Measurements from ENCODE around the gene CIT. TPM values are rescaled to one million over a fixed set of nuclear protein-coding genes. Genes with fewer than 3 reads are reported as not detected.

CIT gene
- total and polyA plus RNA-seq, 9 donors: 0.39 to 3.6 (median 1.7) TPM

GRCh38 chr12:119791453-119791852 is 85.7 kb downstream of the CIT start:
- no peak overlapping the region for H3K4me3 ChIP-seq
- WGBS, 3 donors: 33 to 60% (median 41%) methylated on average over 9 of the region's 9 CpGs
- no peak for DNase-seq
- no peaks in the 10 kb centered on the region for H3K4me1 ChIP-seq (ENCODE audit: insufficient read depth)
- no peaks in the 10 kb centered on the region for H3K27me3 ChIP-seq
- no peaks in the 10 kb centered on the region for H3K9me3 ChIP-seq
- H3K27ac ChIP-seq: no peak overlapping the region
- TF ChIP-seq EP300 (IDR thresholded peaks at IDR 0.05) (no peak), POLR2A (IDR thresholded peaks at IDR 0.05) (no peak), CTCF (IDR thresholded peaks at IDR 0.05) (no peak)
- H3K36me3 ChIP-seq: no peaks in the 10 kb centered on the region
- intact Hi-C loops (cut with DNase I): no loop called here

GRCh38 chr12:119788786-119789185 is 88.3 kb downstream of the CIT start:
- 93 to 97% (median 95%) methylated on average over 1 of the region's 1 CpG for WGBS, 3 donors
- no peak for DNase-seq
- no peak overlapping the region for H3K27ac ChIP-seq
- TF ChIP-seq POLR2A (IDR thresholded peaks at IDR 0.05) (no peak), CTCF (IDR thresholded peaks at IDR 0.05) (no peak), EP300 (IDR thresholded peaks at IDR 0.05) (no peak)
- H3K9me3 ChIP-seq: no peaks in the 10 kb centered on the region
- intact Hi-C loops (cut with DNase I): no loop called here
- no peaks in the 10 kb centered on the region for H3K27me3 ChIP-seq
- no peaks in the 10 kb centered on the region for H3K4me1 ChIP-seq (ENCODE audit: insufficient read depth)
- no peak overlapping the region for H3K4me3 ChIP-seq
- H3K36me3 ChIP-seq: no peaks in the 10 kb centered on the region

- intact Hi-C loops (cut with DNase I): no loop called here
- no peaks in the 10 kb centered on the region for H3K27me3 ChIP-seq
- H3K4me3 ChIP-seq: no peak overlapping the region
- H3K36me3 ChIP-seq: no peaks in the 10 kb centered on the region
- TF ChIP-seq EP300 (IDR thresholded peaks at IDR 0.05) (no peak), CTCF (IDR thresholded peaks at IDR 0.05) (no peak), POLR2A (IDR thresholded peaks at IDR 0.05) (no peak)
- 94 to 98% (median 96%) methylated on average over 4 of the region's 4 CpGs for WGBS, 3 donors
- no peaks in the 10 kb centered on the region for H3K4me1 ChIP-seq (ENCODE audit: insufficient read depth)
- H3K27ac ChIP-seq: no peak overlapping the region
- H3K9me3 ChIP-seq: no peaks in the 10 kb centered on the region
- DNase-seq: no peak
Observed at GRCh38 chr12:119786539-119786938, 90.6 kb downstream of the CIT start.

GRCh38 chr12:119784673-119785072 is 92.4 kb downstream of the CIT start:
- H3K4me1 ChIP-seq (ENCODE audit: insufficient read depth): no peaks in the 10 kb centered on the region
- no peak overlapping the region for H3K4me3 ChIP-seq
- no peaks in the 10 kb centered on the region for H3K9me3 ChIP-seq
- H3K27ac ChIP-seq: no peak overlapping the region
- H3K27me3 ChIP-seq: no peaks in the 10 kb centered on the region
- WGBS, 3 donors: 95 to 98% (median 95%) methylated on average over 17 of the region's 17 CpGs
- DNase-seq: no peak
- intact Hi-C loops (cut with DNase I): no loop called here
- H3K36me3 ChIP-seq: no peaks in the 10 kb centered on the region
- TF ChIP-seq EP300 (IDR thresholded peaks at IDR 0.05): no peak

GRCh38 chr12:119783787-119784186 is 93.3 kb downstream of the CIT start:
- WGBS, 3 donors: 92 to 97% (median 96%) methylated on average over 6 of the region's 6 CpGs
- Histone ChIP-seq H3K4me3 (no peak overlapping the region), H3K9me3 (no peaks in the 10 kb centered on the region), H3K27me3 (no peaks in the 10 kb centered on the region), H3K36me3 (no peaks in the 10 kb centered on the region), H3K27ac (no peak overlapping the region), H3K4me1 (ENCODE audit: insufficient read depth) (no peaks in the 10 kb centered on the region)
- no peak for DNase-seq
- intact Hi-C loops (cut with DNase I): no loop called here
- TF ChIP-seq POLR2A (IDR thresholded peaks at IDR 0.05) (no peak), CTCF (IDR thresholded peaks at IDR 0.05) (no peak), EP300 (IDR thresholded peaks at IDR 0.05) (no peak)
